GM19372 (cell line): Measurements from ENCODE around the gene SLC23A3.

ENCODE experiments used
- ATAC-seq: cut with Tn5 transposase; IDR thresholded peaks from one replicate; pipeline ENCODE4 v1.9.1; 2021; ENCODE audit warnings: mild to moderate bottlenecking, low read depth, moderate library complexity; ENCODE audit not compliant: unreplicated experiment

The SLC23A3 gene

GRCh38 chr2:219116776-219117646, 52.8 kb downstream of the SLC23A3 start:
- no peak for ATAC-seq

DNA sequence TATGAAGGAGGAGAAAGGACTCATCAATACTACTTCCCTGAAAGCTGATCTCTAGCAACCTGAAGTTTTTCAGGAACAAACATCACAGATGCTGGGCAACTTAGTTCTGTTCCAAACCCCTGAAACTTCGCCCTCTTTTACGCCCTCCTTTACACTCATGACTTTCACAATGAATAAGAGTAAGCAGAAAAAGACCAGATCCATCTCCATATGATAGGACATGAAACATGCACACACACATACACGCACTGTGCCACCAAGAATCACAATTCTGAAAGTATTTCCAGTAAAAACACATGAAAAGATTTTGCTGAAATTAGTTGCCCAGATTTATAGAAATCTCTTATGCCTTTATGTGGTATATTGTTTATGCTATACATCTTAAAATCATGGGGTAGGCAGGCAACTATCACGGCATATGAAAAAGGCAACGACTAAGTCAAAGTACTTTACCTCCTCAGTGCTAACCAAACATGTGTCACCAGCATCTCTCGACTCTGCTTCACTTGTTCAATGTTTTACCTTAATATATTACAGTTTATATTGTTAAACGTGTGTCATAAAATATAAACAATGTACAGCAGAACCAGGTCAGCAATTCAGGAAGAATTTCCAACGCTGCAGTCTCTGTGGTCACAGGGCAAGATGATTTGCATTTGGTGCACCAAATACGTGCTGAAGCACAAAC, 57.0 kb downstream of the SLC23A3 start:
- ATAC-seq, result no peak

DNA sequence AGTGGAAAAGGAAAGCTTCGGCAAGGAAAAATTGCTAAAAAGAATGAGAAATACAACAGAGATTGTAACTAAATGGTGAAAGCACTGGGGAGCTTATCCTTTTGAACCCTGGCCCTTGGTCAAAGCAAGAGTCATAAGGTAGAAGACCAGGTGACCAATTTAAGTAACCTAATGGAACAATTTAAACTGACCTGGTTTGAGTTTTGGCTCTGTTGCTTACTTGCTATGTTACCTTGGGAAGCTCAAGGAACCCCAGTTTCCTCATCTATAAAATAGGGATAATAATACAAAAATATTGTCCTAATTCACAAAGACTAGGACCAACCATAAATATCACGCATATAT, 57.8 kb downstream of the SLC23A3 start:
- ATAC-seq, result no peak
